CD4-positive, alpha-beta T cell treated with Interleukin-2 at 100 ng/mL for 4 hours (primary cell): ENCODE results near the gene POU2AF2.
"Not testable (repeated sequence)": the region's sequence is repeated elsewhere in the genome, so short reads cannot be mapped to it uniquely, and the experiment has no call there.

Experiments
- DNase-seq: peaks from one replicate; pipeline ENCODE4 v3.0.0-alpha.2; 2020; ENCODE audit warnings: low spot score

Gene POU2AF2

GRCh38 chr11:111258046-111258445, 12.5 kb downstream of the POU2AF2 start:
- DNase-seq, result no peak

- DNase-seq, result no peak
Observed at GRCh38 chr11:111259896-111260295, 14.4 kb downstream of the POU2AF2 start.

- DNase-seq, result no peak
Observed at GRCh38 chr11:111260811-111261210, 15.3 kb downstream of the POU2AF2 start.

GRCh38 chr11:111264646-111265045, 19.1 kb downstream of the POU2AF2 start:
- DNase-seq, result no peak

- no peak for DNase-seq
Observed at GRCh38 chr11:111265421-111265820, 19.9 kb downstream of the POU2AF2 start.

GRCh38 chr11:111268303-111268702, 22.8 kb downstream of the POU2AF2 start:
- DNase-seq, result not testable (repeated sequence)

GRCh38 chr11:111269146-111269868, 23.8 kb downstream of the POU2AF2 start:
- no peak for DNase-seq

GRCh38 chr11:111272420-111272819, 26.9 kb downstream of the POU2AF2 start:
- no peak for DNase-seq

GRCh38 chr11:111282562-111283075, 37.1 kb downstream of the POU2AF2 start:
- no peak for DNase-seq

GRCh38 chr11:111283945-111284481, 38.5 kb downstream of the POU2AF2 start:
- no peak for DNase-seq

GRCh38 chr11:111285189-111286091, 39.9 kb downstream of the POU2AF2 start:
- no peak for DNase-seq

- DNase-seq, result no peak
Observed at GRCh38 chr11:111291764-111292163, 46.2 kb downstream of the POU2AF2 start.

- DNase-seq, result not testable (repeated sequence)
Observed at GRCh38 chr11:111292408-111292807, 46.9 kb downstream of the POU2AF2 start.

GRCh38 chr11:111296196-111296595, 50.7 kb downstream of the POU2AF2 start:
- no peak for DNase-seq

- DNase-seq, result no peak
Observed at GRCh38 chr11:111297696-111298095, 52.2 kb downstream of the POU2AF2 start.

- DNase-seq, result no peak
Observed at GRCh38 chr11:111298413-111299100, 53.0 kb downstream of the POU2AF2 start, which contains the start of gene POU2AF3. TSS of gene POU2AF3 (plus strand) at chr11:111298546. CDS start at chr11:111298582, 36 bp downstream.

GRCh38 chr11:111299101-111300026, 53.8 kb downstream of the POU2AF2 start:
- DNase-seq, result no peak

GRCh38 chr11:111300569-111300968, 55.0 kb downstream of the POU2AF2 start:
- no peak for DNase-seq

- no peak for DNase-seq
Observed at GRCh38 chr11:111301004-111301841, 55.7 kb downstream of the POU2AF2 start.

- DNase-seq, result no peak
Observed at GRCh38 chr11:111301842-111302118, 56.3 kb downstream of the POU2AF2 start.
